ENCODE results near the gene PSMA4. TPM values are rescaled to one million over a fixed set of nuclear protein-coding genes. Genes with fewer than 3 reads are reported as not detected.
A peak's percentile ranks its signal among the peaks of the same experiment; 100 is the strongest.
"Not testable (repeated sequence)": the region's sequence is repeated elsewhere in the genome, so short reads cannot be mapped to it uniquely, and the experiment has no call there.

Gene PSMA4
- total RNA-seq, 6 donors from 2014 or later: 48.2 to 176 (median 120) TPM

- WGBS, 2 donors: 3 to 4% methylated on average over 27 to 32 of the region's 63 CpGs
- TF ChIP-seq EP300 (IDR thresholded peaks at IDR 0.05) (no peak), POLR2A (IDR thresholded peaks at IDR 0.05) (peak in 2 of 4 donors; percentile 20 to 56), CTCF (IDR thresholded peaks at IDR 0.05) (peak; percentile 20 to 59 (median 31)), POLR2AphosphoS5 (IDR thresholded peaks at IDR 0.05) (peak in 1 of 2 donors; percentile 47)
Measured at GRCh38 chr15:78506971-78507830, 33.0 kb upstream of the PSMA4 start, which contains the start of gene HYKK. Gene HYKK, plus strand, starts transcription at chr15:78507577. Its CDS starts 5,512 bp downstream, at chr15:78513089.

GRCh38 chr15:78507831-78508160 lies 32.4 kb upstream of the PSMA4 start:
- Histone ChIP-seq H3K36me3 (no peaks in the 10 kb centered on the region), H3K27me3 (no peaks in the 10 kb centered on the region), H3K27ac (peak overlapping the region; percentile 13 to 75 (median 64)), H3K4me1 (peaks cover 7 to 14% (median 9%) of the 10 kb centered on the region in 4 donors), H3K9me3 (no peaks in the 10 kb centered on the region), H3K4me3 (peak overlapping the region; percentile 68 to 93 (median 80))
- no peak for DNase-seq
- 1% methylated on average over 6 to 9 of the region's 13 CpGs for WGBS, 2 donors
- ATAC-seq (ENCODE audit: low FRiP score in 2 of 2): peak; percentile 29 to 54
- TF ChIP-seq CTCF (IDR thresholded peaks at IDR 0.05) (no peak), POLR2A (IDR thresholded peaks at IDR 0.05) (no peak)

More at GRCh38 chr15:78506971-78507830, 33.0 kb upstream of the PSMA4 start, which contains the start of gene HYKK:
- H3K9me3 ChIP-seq: no peaks in the 10 kb centered on the region
- DNase-seq (peak; percentile 94 to 95), ATAC-seq (ENCODE audit: low FRiP score in 2 of 2) (peak; percentile 97 to 98)
- peak within 1 kb of the TSS; percentile 68 to 93 (median 80) for H3K4me3 ChIP-seq
- no peaks in the 10 kb centered on the region for H3K36me3 ChIP-seq
- H3K27ac ChIP-seq: peak within 1 kb of the TSS; percentile 13 to 75 (median 64)
- H3K4me1 ChIP-seq: peaks cover 7 to 14% (median 9%) of the 10 kb centered on the region in 4 donors
- no peaks in the 10 kb centered on the region for H3K27me3 ChIP-seq

- Histone ChIP-seq H3K4me1 (peaks cover 7 to 14% (median 9%) of the 10 kb centered on the region in 4 donors), H3K27ac (peak overlapping the region in 1 of 4 donors; percentile 75), H3K36me3 (no peaks in the 10 kb centered on the region), H3K27me3 (no peaks in the 10 kb centered on the region), H3K4me3 (peak overlapping the region; percentile 68 to 93 (median 80)), H3K9me3 (no peaks in the 10 kb centered on the region)
- DNase-seq (no peak), ATAC-seq (ENCODE audit: low FRiP score in 2 of 2) (no peak)
- WGBS, 2 donors: 39 to 52% methylated on average over 6 of the region's 6 CpGs
- TF ChIP-seq POLR2AphosphoS5 (IDR thresholded peaks at IDR 0.05): no peak
- no peak for TF ChIP-seq POLR2A (IDR thresholded peaks at IDR 0.05)
- TF ChIP-seq EP300 (IDR thresholded peaks at IDR 0.05): no peak
- TF ChIP-seq CTCF (IDR thresholded peaks at IDR 0.05): no peak
Measured at GRCh38 chr15:78508272-78508671, 32.0 kb upstream of the PSMA4 start.

- Histone ChIP-seq H3K27me3 (no peaks in the 10 kb centered on the region), H3K27ac (no peak overlapping the region), H3K36me3 (no peaks in the 10 kb centered on the region), H3K9me3 (no peaks in the 10 kb centered on the region), H3K4me3 (no peak overlapping the region), H3K4me1 (peaks cover 7 to 14% (median 9%) of the 10 kb centered on the region in 4 donors)
- TF ChIP-seq EP300 (IDR thresholded peaks at IDR 0.05) (no peak), POLR2A (IDR thresholded peaks at IDR 0.05) (no peak), CTCF (IDR thresholded peaks at IDR 0.05) (no peak), POLR2AphosphoS5 (IDR thresholded peaks at IDR 0.05) (no peak)
- DNase-seq: no peak
- no peak for ATAC-seq (ENCODE audit: low FRiP score in 2 of 2)
- 71 to 75% methylated on average over 6 of the region's 6 CpGs for WGBS, 2 donors
Measured at GRCh38 chr15:78509726-78510312, 30.4 kb upstream of the PSMA4 start.

- H3K4me3 ChIP-seq; H3K27ac ChIP-seq; H3K36me3 ChIP-seq; H3K27me3 ChIP-seq; H3K4me1 ChIP-seq; ATAC-seq (ENCODE audit: low FRiP score in 2 of 2); H3K9me3 ChIP-seq; DNase-seq: not testable (repeated sequence)
- WGBS, 2 donors: 83% methylated on average over 2 to 3 of the region's 3 CpGs
Measured at GRCh38 chr15:78520035-78520434, 20.2 kb upstream of the PSMA4 start.
